Panc1 (cell line): ENCODE measurements around the gene NKX2-2.

Experiments
- CTCF ChIP-seq: fragments of 450-650 bp; IDR thresholded peaks from 2 replicates; pipeline ENCODE4 v1.5.1; 2017; ENCODE audit warnings: mild to moderate bottlenecking
- POLR2AphosphoS5 ChIP-seq: IDR thresholded peaks from 2 replicates; pipeline ENCODE4 v1.6.1; 2012; ENCODE audit warnings: mild to moderate bottlenecking, low read depth, low read length, moderate library complexity
- REST ChIP-seq, 2 experiments: IDR thresholded peaks; 2 replicates each; pipeline ENCODE4 v1.6.1; 2011 to 2012; ENCODE audit warnings: low read depth in 2 of 2, control low read depth in 1 of 2, low read length in 1 of 2, mild to moderate bottlenecking in 1 of 2, moderate library complexity in 1 of 2; ENCODE audit not compliant: insufficient read depth in 1 of 2
- TCF7L2 ChIP-seq: IDR thresholded peaks from 2 replicates; pipeline ENCODE4 v1.6.1; 2011; ENCODE audit warnings: mild to moderate bottlenecking, low read depth, low read length, inconsistent platforms

GRCh38 chr20:21517566-21518277 is 3.9 kb upstream of the NKX2-2 start:
- TF ChIP-seq CTCF (no peak), POLR2AphosphoS5 (no peak), REST (IDR thresholded peaks at IDR 0.05; ENCODE audit: insufficient read depth in 1 of 2, low read depth in 2 of 2, low read length in 1 of 2) (no peak), TCF7L2 (no peak)
